ENCODE data around the gene ASXL1.
"Not testable (repeated sequence)": the region's sequence is repeated elsewhere in the genome, so short reads cannot be mapped to it uniquely, and the experiment has no call there.

The ASXL1 gene

DNA sequence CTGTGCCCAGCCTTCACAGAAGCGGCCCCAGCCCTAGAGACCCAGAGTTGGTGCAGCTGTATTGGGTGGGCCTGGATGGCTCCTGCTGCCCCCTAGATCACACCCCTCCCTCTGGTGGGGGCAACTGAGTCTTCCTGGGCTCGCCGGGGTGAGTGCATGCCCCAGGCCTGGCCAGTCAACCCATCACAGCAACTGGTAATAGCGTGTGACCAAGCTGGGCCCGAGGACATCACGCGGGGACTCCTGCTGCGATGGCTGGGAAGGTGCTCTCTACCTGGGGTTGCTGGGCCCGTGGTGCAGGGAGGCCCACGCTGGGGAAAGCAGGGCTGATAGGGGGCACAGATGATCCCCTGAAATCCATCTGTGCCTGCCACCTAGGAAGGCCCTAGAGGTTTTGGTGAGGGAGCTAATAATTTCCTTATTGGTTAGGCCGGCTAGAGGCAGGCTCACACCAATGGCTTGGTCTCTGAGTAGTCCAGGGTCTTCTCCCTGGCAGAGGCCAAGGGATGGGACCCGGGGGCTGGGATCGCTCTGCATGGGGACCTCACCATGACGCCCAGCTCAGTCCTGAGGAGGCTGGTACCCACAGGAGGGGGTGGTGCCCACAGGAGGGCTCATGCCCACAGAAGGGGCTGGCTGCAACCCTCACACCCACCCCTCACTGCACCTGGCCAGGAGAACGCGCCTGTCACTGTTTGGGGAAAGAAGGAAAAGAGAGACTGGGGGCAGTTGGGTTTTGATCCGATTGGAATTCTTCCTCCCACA is 103.9 kb downstream of the ASXL1 start:
- ATAC-seq (no peak), DNase-seq (no peak)
- Mint-ChIP-seq H3K4me1 (peaks cover 4% of the 10 kb centered on the region), H3K9me3 (no peaks in the 10 kb centered on the region), H3K27me3 (no peaks in the 10 kb centered on the region), H3K4me3 (no peak overlapping the region), H3K27ac (no peak overlapping the region), H3K36me3 (ENCODE audit: low read depth) (no peaks in the 10 kb centered on the region)

DNA sequence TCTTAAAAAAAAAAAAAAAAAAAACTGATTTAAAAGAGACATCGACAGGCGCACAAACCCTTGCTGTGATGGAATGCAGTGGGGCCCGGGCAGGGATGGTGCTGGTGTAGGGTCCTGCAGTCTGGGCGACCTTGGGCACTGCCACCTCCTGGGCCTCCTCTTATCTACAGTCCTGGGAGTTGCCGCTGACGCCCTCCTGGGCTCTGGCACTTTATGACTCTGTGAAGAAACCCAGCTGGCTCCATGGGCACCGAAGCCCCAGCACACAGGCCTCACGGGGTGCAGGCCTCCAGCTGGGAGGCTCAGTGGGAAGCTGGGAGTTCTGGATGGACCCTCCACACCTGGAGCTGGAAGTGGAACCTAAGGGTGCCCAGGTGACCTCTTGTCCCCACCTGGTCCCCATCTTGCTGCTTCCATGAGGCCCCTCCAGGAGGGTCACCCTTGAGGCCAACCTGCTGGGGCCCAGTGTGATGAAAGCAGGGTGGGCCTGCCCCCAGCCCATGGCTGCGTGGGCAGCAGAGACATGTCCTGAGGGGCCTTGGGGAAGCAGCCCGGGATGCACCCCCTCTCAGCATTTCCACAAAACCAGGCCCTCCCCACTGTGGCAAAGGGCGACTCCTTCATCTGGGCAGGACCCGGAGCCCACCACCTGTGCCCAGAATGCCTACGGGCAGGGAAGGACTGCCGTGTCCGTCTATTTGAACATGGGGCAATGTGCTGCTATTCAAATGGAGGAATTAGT is 104.9 kb downstream of the ASXL1 start:
- peaks cover 3% of the 10 kb centered on the region for H3K4me1 Mint-ChIP-seq
- DNase-seq (no peak), ATAC-seq (no peak)
- no peaks in the 10 kb centered on the region for H3K9me3 Mint-ChIP-seq
- H3K4me3 Mint-ChIP-seq, result no peak overlapping the region
- no peaks in the 10 kb centered on the region for H3K27me3 Mint-ChIP-seq
- H3K27ac Mint-ChIP-seq, result no peak overlapping the region
- no peaks in the 10 kb centered on the region for H3K36me3 Mint-ChIP-seq (ENCODE audit: low read depth)

DNA sequence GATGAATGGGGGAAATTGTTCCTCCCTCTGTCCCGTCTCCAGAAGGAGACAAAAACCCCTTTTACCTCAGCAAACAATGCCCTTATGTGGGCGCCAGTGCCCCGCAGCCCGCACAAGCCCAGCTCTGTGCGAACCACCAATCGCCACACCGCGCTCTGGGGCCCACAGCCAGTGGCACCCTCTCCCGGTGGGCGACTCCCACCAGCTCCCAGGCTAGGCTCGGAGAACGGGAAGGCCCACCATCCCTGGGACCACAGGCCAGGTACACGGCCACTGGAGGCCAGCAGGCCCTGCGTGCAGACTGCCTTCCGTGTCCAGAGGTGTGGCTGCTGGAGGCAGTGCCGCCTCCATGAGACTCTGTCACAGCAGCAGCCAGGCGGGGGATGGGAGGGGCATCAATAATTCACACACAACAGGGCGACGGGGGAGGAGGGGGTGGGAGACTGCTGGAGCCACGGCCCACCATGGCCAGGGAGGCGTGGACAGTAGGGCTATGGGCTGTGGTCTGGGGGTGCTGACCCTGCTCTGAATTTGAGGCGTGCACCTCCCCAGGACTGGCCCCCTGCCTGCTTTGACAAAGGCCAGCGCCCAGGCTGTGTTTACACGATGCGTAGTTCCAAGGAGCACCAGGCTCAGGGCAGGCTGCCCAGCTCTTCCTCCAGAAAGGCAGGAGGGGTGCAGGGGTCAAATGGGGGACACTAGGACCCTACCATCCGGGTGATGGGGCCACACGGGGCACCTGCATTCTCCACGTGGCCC is 105.7 kb downstream of the ASXL1 start:
- H3K27ac Mint-ChIP-seq, result no peak overlapping the region

GRCh38 chr20:32464401-32465091 is 106.4 kb downstream of the ASXL1 start:
- Mint-ChIP-seq H3K36me3 (ENCODE audit: low read depth) (no peaks in the 10 kb centered on the region), H3K27ac (no peak overlapping the region), H3K9me3 (no peaks in the 10 kb centered on the region), H3K4me3 (no peak overlapping the region), H3K4me1 (peaks cover 1% of the 10 kb centered on the region), H3K27me3 (no peaks in the 10 kb centered on the region)
- no peak for ATAC-seq
- no peak for DNase-seq

More for the DNA sequence above, 105.7 kb downstream of the ASXL1 start:
- Mint-ChIP-seq H3K4me1 (peaks cover 1% of the 10 kb centered on the region), H3K9me3 (no peaks in the 10 kb centered on the region), H3K4me3 (no peak overlapping the region), H3K36me3 (ENCODE audit: low read depth) (no peaks in the 10 kb centered on the region), H3K27me3 (no peaks in the 10 kb centered on the region)
- no peak for ATAC-seq
- DNase-seq, result no peak

DNA sequence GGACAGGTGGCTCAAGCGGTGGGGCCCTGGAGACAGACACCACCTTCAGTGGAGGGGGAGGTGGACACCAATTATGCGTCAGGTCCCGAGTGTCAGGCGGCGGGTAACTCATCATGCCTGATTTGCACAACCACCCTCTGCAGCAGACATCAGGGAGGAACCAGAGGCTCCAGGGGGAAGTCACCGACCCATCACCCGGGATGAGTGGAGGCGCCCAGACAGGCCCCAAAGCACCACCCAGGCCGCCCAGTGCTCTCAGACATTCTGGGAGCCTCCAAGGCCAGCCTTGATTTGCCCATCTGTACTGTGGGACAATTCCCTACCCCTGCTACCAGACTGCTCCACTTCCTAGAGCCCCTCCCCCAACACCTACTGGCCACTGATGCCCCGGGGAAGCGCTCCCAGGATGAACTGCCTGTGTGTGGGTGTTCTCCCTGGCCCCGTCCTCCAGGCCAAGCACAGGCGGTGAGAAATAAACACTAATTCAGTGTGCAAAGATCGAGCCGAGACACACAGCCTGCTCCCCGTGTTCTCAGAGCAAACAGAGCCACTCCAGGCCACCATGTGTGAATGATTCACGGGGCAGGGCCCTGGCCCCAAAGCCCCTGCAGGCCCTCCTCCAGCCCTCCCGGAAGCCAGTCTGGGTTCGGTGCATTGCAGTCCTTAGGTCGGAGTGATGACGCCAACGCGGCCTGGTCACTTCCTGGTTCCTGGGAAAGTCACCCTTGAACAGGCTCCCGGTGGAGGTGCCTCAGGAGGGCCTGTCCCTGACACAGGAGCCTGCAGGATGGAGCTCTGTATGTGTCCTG is 107.2 kb downstream of the ASXL1 start:
- Mint-ChIP-seq H3K27ac (no peak overlapping the region), H3K9me3 (no peaks in the 10 kb centered on the region), H3K4me3 (no peak overlapping the region), H3K27me3 (no peaks in the 10 kb centered on the region), H3K4me1 (peaks cover 3% of the 10 kb centered on the region), H3K36me3 (ENCODE audit: low read depth) (no peaks in the 10 kb centered on the region)
- ATAC-seq (no peak), DNase-seq (no peak)

- not testable (repeated sequence) for H3K4me1 Mint-ChIP-seq; ATAC-seq; DNase-seq; H3K36me3 Mint-ChIP-seq (ENCODE audit: low read depth); H3K27ac Mint-ChIP-seq; H3K9me3 Mint-ChIP-seq; H3K4me3 Mint-ChIP-seq; H3K27me3 Mint-ChIP-seq
Observed at GRCh38 chr20:32465901-32466675, 108.0 kb downstream of the ASXL1 start.

GRCh38 chr20:32466739-32467505 is 108.8 kb downstream of the ASXL1 start:
- Mint-ChIP-seq H3K4me3 (no peak overlapping the region), H3K4me1 (peaks cover 4% of the 10 kb centered on the region), H3K9me3 (no peaks in the 10 kb centered on the region), H3K27me3 (no peaks in the 10 kb centered on the region), H3K36me3 (ENCODE audit: low read depth) (no peaks in the 10 kb centered on the region), H3K27ac (no peak overlapping the region)
- DNase-seq (no peak), ATAC-seq (no peak)

GRCh38 chr20:32467506-32468312 is 109.6 kb downstream of the ASXL1 start:
- DNase-seq (no peak), ATAC-seq (no peak)
- Mint-ChIP-seq H3K36me3 (ENCODE audit: low read depth) (no peaks in the 10 kb centered on the region), H3K9me3 (no peaks in the 10 kb centered on the region), H3K4me1 (peaks cover 4% of the 10 kb centered on the region), H3K27me3 (no peaks in the 10 kb centered on the region), H3K4me3 (no peak overlapping the region), H3K27ac (no peak overlapping the region)

GRCh38 chr20:32468313-32468640 is 110.1 kb downstream of the ASXL1 start:
- no peak for ATAC-seq
- Mint-ChIP-seq H3K36me3 (ENCODE audit: low read depth) (no peaks in the 10 kb centered on the region), H3K9me3 (no peaks in the 10 kb centered on the region), H3K4me3 (no peak overlapping the region), H3K4me1 (peaks cover 4% of the 10 kb centered on the region), H3K27ac (no peak overlapping the region), H3K27me3 (no peaks in the 10 kb centered on the region)
- no peak for DNase-seq

DNA sequence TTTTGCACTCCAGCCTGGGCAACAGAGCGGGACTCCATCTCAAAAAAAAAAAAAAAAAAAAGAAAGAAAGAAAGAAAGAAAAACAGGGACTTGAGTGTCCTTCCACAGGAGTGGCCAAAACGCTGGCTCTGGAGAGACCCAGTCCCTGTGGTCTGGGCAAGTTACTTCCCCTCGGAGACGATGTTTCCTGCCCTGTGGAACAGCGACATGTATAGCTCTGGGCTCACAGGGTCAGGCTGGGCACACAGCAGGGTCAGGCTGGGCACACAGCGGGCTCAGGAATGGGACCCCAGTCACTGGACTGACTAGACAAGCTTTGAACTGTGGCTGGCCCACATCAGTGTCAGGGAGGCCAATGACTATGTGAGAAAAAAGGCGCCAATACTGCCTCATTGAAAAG is 110.7 kb downstream of the ASXL1 start:
- ATAC-seq (no peak), DNase-seq (no peak)
- no peaks in the 10 kb centered on the region for H3K36me3 Mint-ChIP-seq (ENCODE audit: low read depth)
- peaks cover 4% of the 10 kb centered on the region for H3K4me1 Mint-ChIP-seq
- no peaks in the 10 kb centered on the region for H3K27me3 Mint-ChIP-seq
- no peak overlapping the region for H3K4me3 Mint-ChIP-seq
- no peak overlapping the region for H3K27ac Mint-ChIP-seq
- H3K9me3 Mint-ChIP-seq, result no peaks in the 10 kb centered on the region

- ATAC-seq (peak; percentile 41), DNase-seq (peak; percentile 29)
- no peaks in the 10 kb centered on the region for H3K27me3 Mint-ChIP-seq
- H3K27ac Mint-ChIP-seq, result peak overlapping the region; percentile 52
- H3K4me1 Mint-ChIP-seq, result peaks cover 4% of the 10 kb centered on the region
- H3K9me3 Mint-ChIP-seq, result no peaks in the 10 kb centered on the region
- no peak overlapping the region for H3K4me3 Mint-ChIP-seq
- H3K36me3 Mint-ChIP-seq (ENCODE audit: low read depth), result no peaks in the 10 kb centered on the region
Observed at GRCh38 chr20:32470025-32470861, 112.1 kb downstream of the ASXL1 start.

All from activated naive CD8-positive, alpha-beta T cell treated with anti-CD3 and anti-CD28 coated beads, Interleukin-2, amount 50 U/mL, for 24 hours (primary cell).